ENCODE data around the gene LRP1B.

The LRP1B gene

DNA sequence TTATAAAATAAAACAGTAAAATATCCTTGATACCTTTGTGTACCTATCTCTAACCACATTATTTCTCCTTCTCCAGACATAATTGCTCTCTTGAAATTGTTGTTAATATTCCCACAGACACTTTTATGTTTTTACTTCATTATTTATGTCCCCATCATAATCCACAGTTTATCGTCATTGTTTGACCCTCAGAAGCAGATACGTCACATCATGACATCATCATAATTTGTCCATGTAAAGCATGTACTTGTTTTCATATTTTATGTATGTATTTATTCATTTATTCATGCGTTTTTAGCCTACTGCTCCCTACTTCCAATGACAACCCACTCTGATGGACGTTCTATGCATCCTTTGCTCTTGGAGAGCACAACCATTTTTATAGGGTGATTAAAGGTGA, 1943.7 kb downstream of the LRP1B start:
- H3K36me3 ChIP-seq (ENCODE audit: control insufficient read depth, insufficient read depth, low read length, severe bottlenecking), result no peaks in the 10 kb centered on the region
- H3K9me3 ChIP-seq (ENCODE audit: control insufficient read depth, low read length), result no peaks in the 10 kb centered on the region
- DNase-seq (ENCODE audit: low read depth), result no peak
- no peak overlapping the region for H3K9ac ChIP-seq (ENCODE audit: low read length)
- H3K4me3 ChIP-seq (ENCODE audit: low read length), result no peak overlapping the region
- no peaks in the 10 kb centered on the region for H3K4me1 ChIP-seq (ENCODE audit: control insufficient read depth, insufficient read depth, low read length)
- no peaks in the 10 kb centered on the region for H3K27me3 ChIP-seq (replicated peaks; ENCODE audit: control insufficient read depth, insufficient read depth, low read length)

- H3K4me3 ChIP-seq (ENCODE audit: low read length), result no peak overlapping the region
- no peaks in the 10 kb centered on the region for H3K27me3 ChIP-seq (replicated peaks; ENCODE audit: control insufficient read depth, insufficient read depth, low read length)
- no peaks in the 10 kb centered on the region for H3K9me3 ChIP-seq (ENCODE audit: control insufficient read depth, low read length)
- H3K36me3 ChIP-seq (ENCODE audit: control insufficient read depth, insufficient read depth, low read length, severe bottlenecking), result no peaks in the 10 kb centered on the region
- no peak for DNase-seq (ENCODE audit: low read depth)
- no peaks in the 10 kb centered on the region for H3K4me1 ChIP-seq (ENCODE audit: control insufficient read depth, insufficient read depth, low read length)
- no peak overlapping the region for H3K9ac ChIP-seq (ENCODE audit: low read length)
Measured at GRCh38 chr2:140186313-140186712, 1944.5 kb downstream of the LRP1B start.

DNA sequence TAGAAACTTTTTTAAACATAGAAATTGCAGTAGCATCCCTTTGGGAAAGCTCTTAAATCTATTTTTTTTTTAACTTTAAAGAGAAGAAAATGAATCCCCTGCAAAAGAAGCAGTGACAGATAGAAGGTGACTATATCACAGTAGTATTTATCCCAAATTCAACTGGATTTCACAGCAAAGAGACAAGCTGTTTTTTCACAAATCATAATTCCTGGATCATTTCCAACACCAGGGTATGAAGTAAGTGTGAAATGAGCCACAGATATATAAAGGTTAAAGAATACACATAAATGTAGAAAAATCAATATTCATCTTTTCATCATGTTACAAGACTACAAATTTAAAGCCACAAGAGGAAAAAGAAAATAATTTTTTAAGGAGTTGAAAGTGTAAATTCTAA, 1945.7 kb downstream of the LRP1B start:
- no peak overlapping the region for H3K9ac ChIP-seq (ENCODE audit: low read length)

DNA sequence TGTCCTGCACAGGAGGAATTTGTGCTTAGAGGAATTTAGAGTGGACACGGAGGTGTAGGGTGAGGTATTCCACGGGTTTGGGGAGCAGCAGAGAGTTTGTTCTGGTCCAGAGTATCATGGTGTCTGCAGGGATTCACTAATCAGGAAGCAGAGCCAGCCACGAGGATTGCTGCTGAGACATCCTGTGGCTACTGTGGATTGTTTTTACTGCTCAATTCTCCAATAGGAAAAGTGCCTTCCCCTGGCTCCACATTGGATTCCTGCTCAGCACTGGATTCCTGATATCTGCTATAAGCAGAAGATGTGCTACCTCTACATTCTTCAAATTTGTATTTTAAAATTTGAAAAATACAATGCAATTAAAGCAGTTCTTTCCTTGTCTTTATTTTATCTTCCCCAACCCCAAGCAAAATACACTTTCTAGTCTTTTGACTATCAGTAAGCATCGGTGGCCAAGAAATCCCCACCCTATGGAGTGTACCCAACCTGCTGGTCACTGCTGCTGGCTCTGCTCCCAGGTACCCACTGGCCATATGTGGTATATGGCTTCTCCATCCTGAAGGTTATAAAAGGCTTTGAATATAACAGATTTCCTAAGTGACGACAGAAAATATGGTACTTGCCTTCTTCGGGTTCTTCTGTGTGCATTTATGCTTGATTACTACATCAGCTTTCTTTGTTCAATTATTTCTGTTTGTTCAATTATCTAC, 1947.6 kb downstream of the LRP1B start:
- Histone ChIP-seq H3K36me3 (ENCODE audit: control insufficient read depth, insufficient read depth, low read length, severe bottlenecking) (no peaks in the 10 kb centered on the region), H3K4me1 (ENCODE audit: control insufficient read depth, insufficient read depth, low read length) (no peaks in the 10 kb centered on the region), H3K9ac (ENCODE audit: low read length) (no peak overlapping the region), H3K9me3 (ENCODE audit: control insufficient read depth, low read length) (no peaks in the 10 kb centered on the region), H3K4me3 (ENCODE audit: low read length) (no peak overlapping the region), H3K27me3 (replicated peaks; ENCODE audit: control insufficient read depth, insufficient read depth, low read length) (no peaks in the 10 kb centered on the region)
- DNase-seq (ENCODE audit: low read depth), result no peak

More for the DNA sequence above, 1945.7 kb downstream of the LRP1B start:
- H3K4me3 ChIP-seq (ENCODE audit: low read length), result no peak overlapping the region
- no peaks in the 10 kb centered on the region for H3K9me3 ChIP-seq (ENCODE audit: control insufficient read depth, low read length)
- H3K36me3 ChIP-seq (ENCODE audit: control insufficient read depth, insufficient read depth, low read length, severe bottlenecking), result no peaks in the 10 kb centered on the region
- no peak for DNase-seq (ENCODE audit: low read depth)
- no peaks in the 10 kb centered on the region for H3K4me1 ChIP-seq (ENCODE audit: control insufficient read depth, insufficient read depth, low read length)
- H3K27me3 ChIP-seq (replicated peaks; ENCODE audit: control insufficient read depth, insufficient read depth, low read length), result no peaks in the 10 kb centered on the region
